Fibroblast of the conjunctiva (primary cell): Measurements from ENCODE around the gene CD52.

Experiments used
- DNase-seq: peaks from one replicate; pipeline ENCODE4 v3.0.0-alpha.2; 2010; ENCODE audit warnings: low read depth

Gene CD52

DNA sequence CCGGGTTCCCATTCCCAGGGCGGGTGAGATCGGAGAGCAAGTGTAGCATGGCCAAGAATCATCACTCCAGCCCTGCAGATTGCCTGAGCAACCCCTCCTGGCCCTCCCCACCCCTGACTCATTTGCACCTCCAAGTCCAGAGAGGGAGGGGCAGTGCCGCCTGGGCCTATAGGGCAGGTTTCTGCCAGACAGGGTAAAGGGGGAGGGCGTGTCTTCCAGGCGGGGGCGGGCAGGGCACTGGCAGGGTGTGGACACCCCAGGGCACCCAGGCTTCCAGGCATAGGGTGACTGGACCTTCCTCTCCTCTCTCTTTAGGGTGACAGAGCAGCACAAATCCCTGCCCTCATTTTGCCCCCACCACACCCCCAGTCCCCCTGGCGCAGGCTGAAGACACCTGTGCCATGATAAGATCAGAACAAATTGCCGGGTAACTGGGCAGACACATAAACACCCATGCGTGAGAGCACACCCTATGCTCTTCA is 39.4 kb downstream of the CD52 start:
- no peak for DNase-seq

DNA sequence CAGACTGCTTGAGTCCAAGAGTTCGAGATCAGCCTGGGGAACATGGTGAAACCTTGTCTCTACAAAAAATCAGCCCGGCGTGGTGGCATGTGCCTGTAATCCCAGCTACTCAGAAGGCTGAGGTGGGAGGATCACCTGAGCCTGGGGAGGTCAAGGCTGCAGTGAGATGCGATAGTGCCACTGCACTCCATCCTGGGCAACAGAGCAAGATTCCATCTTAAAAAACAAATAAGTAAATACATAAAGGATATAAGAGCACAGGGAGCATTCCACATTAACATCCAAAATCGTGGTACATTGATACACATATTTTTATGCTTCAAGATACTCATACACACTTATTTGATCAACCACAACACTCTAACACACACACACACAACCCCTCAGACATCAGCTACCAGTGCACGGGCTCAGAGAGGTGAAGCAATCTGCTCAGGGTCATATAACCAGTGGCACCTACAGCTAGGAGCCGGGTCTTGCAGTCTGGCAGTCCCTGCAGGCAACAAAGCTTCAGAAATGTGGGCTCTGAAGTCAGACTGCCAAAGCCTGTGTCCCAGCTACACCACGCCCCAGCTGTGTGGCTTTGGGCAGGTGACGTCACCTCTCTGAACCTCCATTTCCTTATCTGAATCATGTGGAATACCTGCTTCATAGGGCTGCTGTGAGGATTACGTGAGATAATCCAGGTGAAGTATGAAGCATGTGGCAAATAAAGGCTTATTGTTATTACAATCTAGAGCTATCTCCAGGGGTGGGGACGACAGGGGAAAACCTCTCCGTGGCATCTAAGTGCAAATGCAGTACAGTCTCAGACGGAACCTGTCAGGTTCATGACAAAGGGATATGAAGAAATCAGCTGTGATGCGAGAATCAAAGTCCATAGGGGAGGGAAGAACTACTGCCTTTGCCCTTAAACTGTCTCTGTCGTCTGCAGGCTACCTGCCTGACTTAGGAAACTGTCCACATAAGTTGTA is 40.9 kb downstream of the CD52 start:
- no peak for DNase-seq

DNA sequence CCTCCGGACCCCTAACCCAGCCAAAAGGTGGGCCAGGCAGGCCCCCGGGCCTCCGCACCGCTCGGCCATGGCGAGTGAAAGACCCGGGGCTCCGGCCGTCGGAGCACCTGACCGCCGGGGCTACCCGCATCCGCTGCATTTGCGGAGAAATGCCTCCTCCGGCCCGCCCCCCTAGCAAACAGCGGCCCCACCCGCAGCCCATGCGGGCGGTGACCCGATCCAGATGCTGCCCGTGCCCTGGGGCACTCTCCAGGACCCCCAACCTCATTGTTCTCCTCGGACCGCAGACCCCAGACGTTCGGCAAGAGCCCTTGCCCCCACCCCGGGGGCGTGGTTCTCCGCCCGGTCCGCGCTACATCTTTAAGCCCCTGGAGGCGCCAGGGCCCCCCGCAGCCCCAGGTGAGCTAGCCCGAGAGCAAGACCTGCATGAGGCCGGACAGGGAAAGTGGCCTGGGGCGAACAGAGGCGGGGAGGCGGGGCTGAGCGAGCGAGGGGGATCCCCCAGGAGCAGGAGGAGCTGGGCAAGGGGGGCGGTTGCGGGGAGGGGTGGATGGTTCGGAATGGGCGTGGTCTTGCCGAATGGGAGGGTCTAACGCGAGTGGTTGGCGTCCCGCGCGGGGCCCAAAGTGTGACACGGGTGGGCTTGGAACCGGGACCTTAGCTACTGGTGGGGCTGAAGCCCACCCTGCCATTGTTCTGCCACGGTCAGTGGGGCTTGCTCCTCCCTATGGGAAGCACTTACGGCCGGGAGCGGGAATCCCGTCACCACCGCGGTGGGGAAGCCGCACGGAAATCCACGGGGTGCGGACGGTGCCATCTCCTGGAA is 42.4 kb downstream of the CD52 start:
- DNase-seq = no peak

DNA sequence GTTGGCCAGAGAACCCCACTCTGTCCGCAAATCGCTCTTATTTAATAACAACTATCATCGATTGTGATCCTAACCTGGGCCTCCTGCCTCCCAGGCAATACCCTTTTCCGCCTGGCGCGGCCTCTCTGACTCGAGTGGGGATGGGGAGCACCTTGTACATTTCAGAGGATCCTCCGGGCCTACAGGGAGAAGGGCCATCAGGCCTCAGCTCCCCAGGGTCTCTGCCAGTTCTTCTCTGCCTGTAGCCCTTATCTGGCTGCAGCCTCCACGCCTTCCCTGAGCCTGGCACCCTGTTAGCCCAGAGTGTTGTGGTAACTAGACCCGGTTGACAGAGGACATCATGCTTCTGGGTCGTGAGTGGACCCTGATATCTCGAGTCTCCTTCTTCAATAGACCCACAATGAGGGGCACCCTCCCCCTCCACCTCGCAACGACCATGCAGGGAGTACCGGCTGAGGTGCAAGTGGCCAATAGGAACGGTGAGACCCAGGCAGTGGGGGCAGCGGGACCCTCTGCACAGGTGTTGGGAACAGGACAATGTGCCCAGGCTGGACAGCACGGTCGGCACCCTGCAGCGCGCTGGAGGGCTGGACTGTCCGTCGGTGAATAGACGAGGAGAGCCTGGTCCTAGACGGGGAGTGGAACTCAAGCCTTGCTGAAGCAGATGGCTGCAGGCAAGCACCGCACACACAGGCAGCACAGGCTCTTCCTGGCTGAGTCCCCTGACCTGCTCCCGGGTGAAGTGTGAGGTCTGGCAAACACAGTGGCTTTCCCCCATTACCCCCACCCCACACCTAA is 43.2 kb downstream of the CD52 start:
- DNase-seq = no peak

DNA sequence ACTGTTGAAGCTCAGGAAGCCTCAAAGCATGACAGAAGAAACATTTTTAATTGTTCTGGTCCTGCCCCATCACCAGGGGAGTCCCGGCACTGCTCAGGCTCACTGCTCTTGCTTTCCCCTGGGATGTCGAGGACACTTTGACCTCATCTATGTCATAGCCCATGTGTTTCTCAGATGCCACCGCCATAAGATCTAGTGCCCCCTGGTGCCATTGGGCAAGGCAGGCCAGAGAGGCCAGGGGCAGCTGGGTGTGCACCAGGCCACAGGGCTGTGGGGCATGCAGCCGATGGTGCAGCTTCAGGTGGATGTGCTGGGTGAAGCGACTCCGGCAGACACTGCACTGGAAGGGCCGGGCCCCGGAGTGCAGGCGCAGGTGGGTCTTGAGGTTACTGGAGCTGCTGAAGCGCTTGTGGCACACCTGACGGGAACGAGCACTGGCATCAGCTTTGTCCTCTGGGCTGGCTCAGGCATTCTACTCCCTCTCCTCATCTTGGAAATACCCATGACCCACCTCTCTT is 43.9 kb downstream of the CD52 start:
- DNase-seq = no peak

DNA sequence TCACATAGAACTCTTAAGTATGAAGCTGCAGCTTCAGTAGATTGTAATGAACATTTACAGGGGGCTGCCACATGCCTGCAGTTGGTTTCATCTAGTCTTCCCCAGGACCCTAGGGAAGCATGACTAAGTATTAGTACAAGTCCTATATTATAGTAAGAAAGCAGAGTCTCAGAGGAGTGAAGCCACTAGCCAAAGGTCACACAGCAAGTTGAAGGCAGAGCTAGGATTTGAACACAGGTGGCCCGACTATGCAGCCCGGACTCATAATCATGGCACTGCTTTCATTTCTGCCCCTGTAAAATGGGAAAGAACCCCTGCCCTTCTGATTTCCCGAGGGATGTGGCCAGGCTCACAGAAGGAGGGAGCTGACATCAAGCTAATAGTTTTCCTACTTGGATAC is 44.6 kb downstream of the CD52 start:
- no peak for DNase-seq

DNA sequence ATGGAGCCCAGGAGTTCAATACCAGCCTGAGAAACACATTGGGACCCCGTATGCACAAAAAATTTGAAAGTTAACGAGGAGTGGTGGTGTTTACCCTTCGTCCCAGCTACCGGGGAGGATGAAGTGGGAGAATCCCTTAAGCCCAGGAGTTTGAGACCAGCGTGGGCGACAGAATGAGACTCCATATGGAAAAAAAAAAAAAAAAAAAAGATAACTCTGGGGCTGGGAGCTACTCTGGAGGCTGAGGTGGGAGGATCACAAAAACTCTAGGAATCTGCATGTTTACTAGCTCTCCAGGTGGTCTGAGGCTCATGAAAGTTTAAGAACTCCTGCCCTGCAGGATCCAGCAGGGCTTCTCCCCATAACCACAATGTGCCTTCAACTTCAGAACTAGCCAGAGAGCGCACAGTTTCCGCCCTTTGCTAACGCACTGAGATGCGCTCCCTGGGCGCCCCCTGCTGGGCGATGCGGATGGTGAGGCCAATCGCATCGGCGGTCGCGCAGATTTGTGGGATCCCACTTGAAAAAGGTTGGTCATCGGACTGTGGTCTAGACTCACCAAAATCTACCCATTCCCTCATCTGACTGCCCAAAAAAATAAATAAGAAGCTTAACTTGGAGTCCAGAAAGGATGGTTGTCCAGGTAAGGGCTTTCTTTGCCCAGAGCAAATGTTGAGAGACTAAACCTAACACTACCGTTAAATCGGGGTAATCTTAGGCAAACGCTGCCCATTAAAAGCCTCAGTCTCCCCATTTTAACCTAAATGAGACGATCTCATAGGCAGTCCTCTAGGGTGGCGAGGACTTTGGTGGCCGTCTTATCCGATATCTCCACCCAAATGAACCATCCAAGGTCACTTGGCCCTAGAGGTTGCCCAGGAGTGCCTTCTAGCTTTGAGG is 46.0 kb downstream of the CD52 start:
- DNase-seq = peak; percentile 37

DNA sequence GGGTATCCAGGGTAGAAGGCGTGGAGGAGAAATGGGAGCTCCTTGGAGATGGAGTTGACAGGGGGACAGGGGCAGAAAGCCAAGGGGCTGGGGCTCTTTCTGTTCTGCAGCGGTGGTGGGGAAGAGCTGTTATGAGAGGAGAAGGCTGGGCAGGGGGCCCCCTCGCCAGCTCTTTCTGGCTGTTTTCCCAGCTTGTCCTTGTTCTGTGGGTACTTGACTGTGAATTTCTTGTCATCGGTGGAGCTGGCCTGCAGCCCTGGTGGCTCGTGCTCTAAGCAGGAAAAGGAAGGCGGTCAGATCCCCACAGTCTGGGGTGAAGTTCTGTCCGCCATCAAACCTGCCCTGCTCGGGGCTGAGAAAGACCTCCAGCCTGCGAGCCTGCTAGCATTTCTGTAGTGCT is 47.2 kb downstream of the CD52 start:
- no peak for DNase-seq

DNA sequence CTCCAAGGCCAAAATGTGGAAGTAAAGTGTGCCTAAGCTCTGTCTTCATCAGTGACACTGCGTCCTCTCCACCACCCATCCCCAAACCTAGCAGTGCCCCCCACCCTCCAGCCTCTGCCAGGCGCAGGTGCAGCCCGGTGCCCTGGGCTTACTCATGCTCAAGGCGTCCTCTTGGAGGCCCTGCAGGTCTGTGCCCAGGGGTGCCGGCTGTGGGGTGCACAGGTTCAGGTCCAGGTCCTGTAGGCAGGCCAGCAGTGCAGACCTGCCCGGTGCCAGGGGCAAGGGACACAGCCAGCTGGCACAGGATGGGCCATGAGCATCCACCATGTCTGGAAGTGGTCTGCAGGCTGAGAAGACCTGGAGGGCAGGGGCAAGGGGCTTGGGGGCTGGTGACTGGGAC is 49.7 kb downstream of the CD52 start:
- no peak for DNase-seq

DNA sequence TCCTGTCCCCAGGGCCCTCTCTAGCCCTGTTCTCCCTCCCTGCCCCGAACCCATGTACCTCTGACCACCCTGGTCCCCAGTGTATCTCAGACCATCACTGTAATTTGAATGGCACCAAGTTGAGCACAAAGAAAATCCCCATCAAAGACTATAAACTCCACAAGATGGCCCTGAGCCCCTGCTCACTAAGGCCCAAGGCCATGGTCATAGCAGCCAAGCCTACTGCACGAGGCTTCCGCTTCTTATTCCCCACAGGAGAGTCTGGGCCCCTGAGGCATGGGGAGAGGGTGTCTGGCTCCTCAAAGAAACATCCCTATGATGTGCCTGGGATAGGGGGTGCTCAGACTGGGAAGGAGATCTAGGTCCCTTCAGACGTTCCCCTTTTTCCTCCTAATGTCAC is 50.2 kb downstream of the CD52 start:
- no peak for DNase-seq

DNA sequence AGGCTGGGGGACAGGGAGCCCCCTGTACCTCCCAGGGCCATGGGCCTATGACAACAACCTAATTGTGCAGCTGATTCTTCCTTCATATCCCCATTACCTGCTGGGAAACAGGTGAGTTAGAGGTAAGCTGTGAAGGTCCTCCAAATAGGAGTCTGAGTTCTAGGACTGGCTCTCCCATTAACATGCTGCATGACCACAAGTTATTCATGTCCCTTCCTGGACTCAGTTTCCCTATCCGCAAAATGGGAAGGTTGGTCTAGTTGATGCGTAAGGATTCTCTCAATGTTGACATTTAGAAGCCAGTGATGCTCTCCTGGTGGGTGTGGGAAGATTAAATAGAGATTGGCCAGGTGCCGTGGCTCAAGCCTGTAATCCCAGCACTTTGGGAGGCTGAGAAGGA is 50.7 kb downstream of the CD52 start:
- no peak for DNase-seq
